Smooth muscle cell (in vitro differentiated cells): ENCODE measurements around the gene TMEM273. TPM values are rescaled to one million over a fixed set of nuclear protein-coding genes. Genes with fewer than 3 reads are reported as not detected.

Source experiments
- DNase-seq: peaks from one replicate; lab custom pipeline; 2025; ENCODE audit not compliant: unreplicated experiment; lab: John Stamatoyannopoulos, UW
- H2AFZ ChIP-seq: fragments of 200-600 bp; sonication (generic); 2 replicates; pipeline ENCODE4 v1.6.0; 2016; ENCODE audit warnings: antibody characterized with exemption, low read depth, mild to moderate bottlenecking
- H3F3A ChIP-seq: fragments of 200-600 bp; sonication (generic); 2 replicates; pipeline ENCODE4 v1.6.0; 2017; ENCODE audit warnings: antibody characterized with exemption, low read depth
- H3K27ac ChIP-seq: fragments of 200-600 bp; sonication (generic); 2 replicates; pipeline ENCODE4 v1.5.1; 2016; ENCODE audit warnings: low read depth, mild to moderate bottlenecking
- H3K27me3 ChIP-seq: fragments of 200-600 bp; sonication (generic); 2 replicates; pipeline ENCODE4 v1.6.1; 2016; ENCODE audit warnings: low read depth, mild to moderate bottlenecking
- H3K36me3 ChIP-seq: fragments of 200-600 bp; sonication (generic); 2 replicates; pipeline ENCODE4 v1.5.1; 2016; ENCODE audit warnings: low read depth
- H3K4me1 ChIP-seq: fragments of 200-600 bp; sonication (generic); 2 replicates; pipeline ENCODE4 v1.5.1; 2016; ENCODE audit warnings: low read depth
- H3K4me2 ChIP-seq: fragments of 200-600 bp; sonication (generic); 2 replicates; pipeline ENCODE4 v1.6.0; 2016; ENCODE audit warnings: mild to moderate bottlenecking
- H3K4me3 ChIP-seq: fragments of 200-600 bp; sonication (generic); 2 replicates; pipeline ENCODE4 v1.5.1; 2016; ENCODE audit warnings: mild to moderate bottlenecking
- H3K79me2 ChIP-seq: fragments of 200-600 bp; sonication (generic); 2 replicates; pipeline ENCODE4 v1.6.0; 2016; ENCODE audit warnings: low read depth, mild to moderate bottlenecking
- H3K9ac ChIP-seq: fragments of 200-600 bp; sonication (generic); 2 replicates; pipeline ENCODE4 v1.6.0; 2016; ENCODE audit warnings: low read depth
- H3K9me3 ChIP-seq: fragments of 200-600 bp; sonication (generic); replicated peaks from 2 replicates; pipeline ENCODE4 v1.5.1; 2016; ENCODE audit warnings: low read depth
- H4K20me1 ChIP-seq: fragments of 200-600 bp; sonication (generic); 2 replicates; pipeline ENCODE4 v1.6.0; 2016; ENCODE audit warnings: low read depth
- WGBS: methylation state at CpG from one replicate; pipeline ENCODE4 v1.1.7; 2016; ENCODE audit warnings: low lambda C conversion rate; 5-methylcytosine and 5-hydroxymethylcytosine counted together
- polyA plus RNA-seq: library from polyadenylated mRNA; unstranded; fragments of >200 nt; fragmentation: Nextera tagmentation; extraction: Ambion mirVana; gene quantifications from 2 replicates; pipeline ENCODE4 v1.2.1, GENCODE V29; 2016
- total RNA-seq: library from RNA; depleted of rRNA; stranded (reverse); fragments of >200 nt; gene quantifications from 2 replicates; pipeline ENCODE4 v1.2.3, GENCODE V29; 2014
- TF ChIP-seq, protein P1 (sequence below): fragments of 200-600 bp; sonication (generic); IDR thresholded peaks from 2 replicates; pipeline ENCODE4 v1.5.1; 2017; ENCODE audit warnings: borderline replicate concordance, mild to moderate bottlenecking, antibody characterized with exemption; ENCODE audit not compliant: insufficient read depth, poor library complexity, severe bottlenecking

The TMEM273 gene
- total and polyA plus RNA-seq, 2 experiments from 2014 or later = 0.09 TPM; not detected in 1

DNA sequence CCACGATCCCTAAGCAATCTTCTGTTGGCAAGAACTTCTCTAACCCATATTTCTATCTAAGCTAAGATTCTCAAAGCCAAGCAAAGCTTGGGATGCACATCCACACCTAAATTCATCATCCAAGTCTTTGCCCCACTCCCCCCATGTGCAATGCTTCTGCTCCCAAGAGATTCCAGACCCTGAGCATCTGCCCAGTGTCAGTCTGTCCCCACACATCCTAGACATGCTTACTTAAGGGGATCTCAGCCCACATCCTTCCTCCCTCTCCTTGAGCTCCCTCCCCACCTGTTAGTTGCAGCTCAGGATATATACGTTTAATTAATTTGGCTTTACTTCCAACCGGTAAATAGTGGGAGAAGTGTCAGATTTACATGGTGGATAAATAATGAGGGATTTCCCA lies 17.0 kb upstream of the TMEM273 start:
- H3K79me2 ChIP-seq = no peaks in the 10 kb centered on the region
- no peaks in the 10 kb centered on the region for H4K20me1 ChIP-seq
- no peak overlapping the region for H3K4me2 ChIP-seq
- H3K27me3 ChIP-seq = peaks cover 13% of the 10 kb centered on the region
- no peaks in the 10 kb centered on the region for H3K4me1 ChIP-seq
- no peak for DNase-seq
- no peak overlapping the region for H2AFZ ChIP-seq
- H3K36me3 ChIP-seq = no peaks in the 10 kb centered on the region
- no peaks in the 10 kb centered on the region for H3F3A ChIP-seq
- H3K4me3 ChIP-seq = no peak overlapping the region
- H3K9ac ChIP-seq = no peak overlapping the region
- 78% methylated on average over 3 of the region's 3 CpGs for WGBS
- H3K9me3 ChIP-seq = no peaks in the 10 kb centered on the region
- no peak overlapping the region for H3K27ac ChIP-seq
- TF ChIP-seq, protein P1, sequence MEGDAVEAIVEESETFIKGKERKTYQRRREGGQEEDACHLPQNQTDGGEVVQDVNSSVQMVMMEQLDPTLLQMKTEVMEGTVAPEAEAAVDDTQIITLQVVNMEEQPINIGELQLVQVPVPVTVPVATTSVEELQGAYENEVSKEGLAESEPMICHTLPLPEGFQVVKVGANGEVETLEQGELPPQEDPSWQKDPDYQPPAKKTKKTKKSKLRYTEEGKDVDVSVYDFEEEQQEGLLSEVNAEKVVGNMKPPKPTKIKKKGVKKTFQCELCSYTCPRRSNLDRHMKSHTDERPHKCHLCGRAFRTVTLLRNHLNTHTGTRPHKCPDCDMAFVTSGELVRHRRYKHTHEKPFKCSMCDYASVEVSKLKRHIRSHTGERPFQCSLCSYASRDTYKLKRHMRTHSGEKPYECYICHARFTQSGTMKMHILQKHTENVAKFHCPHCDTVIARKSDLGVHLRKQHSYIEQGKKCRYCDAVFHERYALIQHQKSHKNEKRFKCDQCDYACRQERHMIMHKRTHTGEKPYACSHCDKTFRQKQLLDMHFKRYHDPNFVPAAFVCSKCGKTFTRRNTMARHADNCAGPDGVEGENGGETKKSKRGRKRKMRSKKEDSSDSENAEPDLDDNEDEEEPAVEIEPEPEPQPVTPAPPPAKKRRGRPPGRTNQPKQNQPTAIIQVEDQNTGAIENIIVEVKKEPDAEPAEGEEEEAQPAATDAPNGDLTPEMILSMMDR = no peak

DNA sequence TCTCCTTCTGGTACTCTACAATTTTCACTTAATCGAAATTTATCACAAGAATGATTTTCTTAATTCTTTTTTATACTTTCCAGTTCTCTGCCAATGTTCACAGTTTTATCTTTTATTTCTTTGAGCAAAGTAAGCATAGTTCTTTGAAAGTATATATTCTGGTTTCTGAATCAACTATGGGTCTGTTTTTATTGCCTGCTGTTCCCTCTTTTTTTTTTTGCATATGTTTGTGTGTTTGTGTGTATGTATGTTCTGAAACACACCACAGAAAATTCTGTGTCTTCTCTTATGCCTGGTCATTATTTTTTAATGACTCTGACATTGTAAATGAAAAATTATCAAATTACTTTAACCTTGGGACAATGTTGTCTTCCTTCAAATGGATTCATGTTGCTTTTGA lies 15.9 kb upstream of the TMEM273 start:
- no peaks in the 10 kb centered on the region for H3K36me3 ChIP-seq
- WGBS = 63% methylated on average over 1 of the region's 1 CpG
- no peaks in the 10 kb centered on the region for H4K20me1 ChIP-seq
- TF ChIP-seq, protein P1 = no peak
- no peaks in the 10 kb centered on the region for H3K9me3 ChIP-seq
- no peak overlapping the region for H3K4me3 ChIP-seq
- H3K79me2 ChIP-seq = no peaks in the 10 kb centered on the region
- no peak overlapping the region for H2AFZ ChIP-seq
- no peaks in the 10 kb centered on the region for H3F3A ChIP-seq
- no peak overlapping the region for H3K4me2 ChIP-seq
- no peak overlapping the region for H3K9ac ChIP-seq
- H3K27ac ChIP-seq = no peak overlapping the region
- DNase-seq = no peak
- H3K4me1 ChIP-seq = no peaks in the 10 kb centered on the region
- H3K27me3 ChIP-seq = peaks cover 20% of the 10 kb centered on the region

DNA sequence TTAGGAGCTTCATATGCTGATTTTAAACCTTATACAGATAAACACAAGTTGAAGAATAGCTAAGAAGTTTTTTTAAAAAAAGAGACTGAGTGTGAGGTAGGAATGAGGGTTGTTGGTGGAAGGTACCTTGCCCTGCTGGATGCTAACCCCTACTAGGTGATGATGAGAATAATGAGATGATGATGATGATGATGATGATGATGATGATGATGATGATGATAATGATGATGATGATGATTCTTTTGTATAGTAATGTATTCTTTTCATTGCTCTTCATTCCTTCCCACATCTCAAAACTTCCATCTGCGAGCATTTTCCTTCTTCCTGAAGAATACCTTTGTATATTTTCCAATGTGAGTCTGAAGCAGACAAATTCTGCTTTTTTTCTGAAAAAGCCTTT lies 14.1 kb upstream of the TMEM273 start:
- no peak overlapping the region for H2AFZ ChIP-seq
- DNase-seq = no peak
- H4K20me1 ChIP-seq = no peaks in the 10 kb centered on the region
- H3K36me3 ChIP-seq = no peaks in the 10 kb centered on the region
- no peak overlapping the region for H3K27ac ChIP-seq
- no peak overlapping the region for H3K4me2 ChIP-seq
- H3K9me3 ChIP-seq = no peaks in the 10 kb centered on the region
- WGBS = 100% methylated on average over 1 of the region's 1 CpG
- no peaks in the 10 kb centered on the region for H3K4me1 ChIP-seq
- TF ChIP-seq, protein P1 = no peak
- no peaks in the 10 kb centered on the region for H3F3A ChIP-seq
- no peak overlapping the region for H3K4me3 ChIP-seq
- H3K27me3 ChIP-seq = peaks cover 27% of the 10 kb centered on the region
- no peaks in the 10 kb centered on the region for H3K79me2 ChIP-seq
- H3K9ac ChIP-seq = no peak overlapping the region

DNA sequence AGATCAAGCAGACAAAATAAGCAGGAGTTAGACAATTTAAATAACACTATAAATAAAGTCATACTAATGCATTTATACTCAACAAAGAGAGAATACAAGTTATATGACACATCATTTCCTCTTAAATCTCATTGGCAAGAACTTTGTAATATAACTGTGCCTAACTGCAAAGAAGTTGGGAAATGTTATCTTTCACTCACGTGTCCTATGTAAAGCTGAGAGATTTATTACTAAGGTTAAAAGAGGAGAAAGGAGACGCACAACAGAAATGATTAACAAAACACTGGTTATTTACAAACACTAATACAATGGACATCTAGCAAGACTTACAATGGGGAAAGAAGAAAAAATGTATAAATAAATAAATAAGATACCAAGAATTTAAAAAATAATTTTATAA lies 12.7 kb upstream of the TMEM273 start:
- Histone ChIP-seq H3K27me3 (peaks cover 25% of the 10 kb centered on the region), H3K9me3 (no peaks in the 10 kb centered on the region), H3K4me3 (no peak overlapping the region), H3K79me2 (no peaks in the 10 kb centered on the region), H2AFZ (no peak overlapping the region), H3K4me2 (no peak overlapping the region), H3K27ac (no peak overlapping the region), H3K4me1 (no peaks in the 10 kb centered on the region), H3K36me3 (no peaks in the 10 kb centered on the region), H4K20me1 (no peaks in the 10 kb centered on the region), H3F3A (no peaks in the 10 kb centered on the region), H3K9ac (no peak overlapping the region)
- TF ChIP-seq, protein P1 = no peak
- DNase-seq = no peak
- 69% methylated on average over 2 of the region's 2 CpGs for WGBS
